ENCODE results near the gene ADGRB2.

DNA sequence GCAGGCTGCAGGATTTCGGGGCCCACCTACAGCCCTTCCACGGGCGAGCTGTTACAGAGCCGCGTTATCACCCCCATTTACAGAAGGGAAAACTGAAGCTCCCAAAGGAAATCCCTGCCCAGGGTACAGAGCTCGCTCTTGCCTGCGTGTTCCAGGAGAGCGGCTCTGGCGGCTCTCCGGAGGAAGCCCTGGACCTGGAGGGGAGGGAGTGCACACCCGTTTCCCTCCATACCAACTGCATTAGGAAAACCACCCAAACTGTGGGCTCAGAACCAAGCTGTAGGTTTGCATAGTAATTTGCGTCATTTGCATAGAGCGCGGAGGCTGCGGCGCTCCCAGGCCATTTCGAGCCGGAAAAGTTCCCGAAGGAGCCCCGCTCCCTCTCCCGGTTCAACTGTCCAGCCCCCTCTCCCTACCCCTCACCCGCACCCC, 24.7 kb upstream of the ADGRB2 start:
- TF ChIP-seq, protein P1, sequence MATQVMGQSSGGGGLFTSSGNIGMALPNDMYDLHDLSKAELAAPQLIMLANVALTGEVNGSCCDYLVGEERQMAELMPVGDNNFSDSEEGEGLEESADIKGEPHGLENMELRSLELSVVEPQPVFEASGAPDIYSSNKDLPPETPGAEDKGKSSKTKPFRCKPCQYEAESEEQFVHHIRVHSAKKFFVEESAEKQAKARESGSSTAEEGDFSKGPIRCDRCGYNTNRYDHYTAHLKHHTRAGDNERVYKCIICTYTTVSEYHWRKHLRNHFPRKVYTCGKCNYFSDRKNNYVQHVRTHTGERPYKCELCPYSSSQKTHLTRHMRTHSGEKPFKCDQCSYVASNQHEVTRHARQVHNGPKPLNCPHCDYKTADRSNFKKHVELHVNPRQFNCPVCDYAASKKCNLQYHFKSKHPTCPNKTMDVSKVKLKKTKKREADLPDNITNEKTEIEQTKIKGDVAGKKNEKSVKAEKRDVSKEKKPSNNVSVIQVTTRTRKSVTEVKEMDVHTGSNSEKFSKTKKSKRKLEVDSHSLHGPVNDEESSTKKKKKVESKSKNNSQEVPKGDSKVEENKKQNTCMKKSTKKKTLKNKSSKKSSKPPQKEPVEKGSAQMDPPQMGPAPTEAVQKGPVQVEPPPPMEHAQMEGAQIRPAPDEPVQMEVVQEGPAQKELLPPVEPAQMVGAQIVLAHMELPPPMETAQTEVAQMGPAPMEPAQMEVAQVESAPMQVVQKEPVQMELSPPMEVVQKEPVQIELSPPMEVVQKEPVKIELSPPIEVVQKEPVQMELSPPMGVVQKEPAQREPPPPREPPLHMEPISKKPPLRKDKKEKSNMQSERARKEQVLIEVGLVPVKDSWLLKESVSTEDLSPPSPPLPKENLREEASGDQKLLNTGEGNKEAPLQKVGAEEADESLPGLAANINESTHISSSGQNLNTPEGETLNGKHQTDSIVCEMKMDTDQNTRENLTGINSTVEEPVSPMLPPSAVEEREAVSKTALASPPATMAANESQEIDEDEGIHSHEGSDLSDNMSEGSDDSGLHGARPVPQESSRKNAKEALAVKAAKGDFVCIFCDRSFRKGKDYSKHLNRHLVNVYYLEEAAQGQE (IDR thresholded peaks at IDR 0.05; ENCODE audit: insufficient read depth in 1 of 2, low read depth in 2 of 2, low read length in 1 of 2): no peak
- TF ChIP-seq, protein P2, sequence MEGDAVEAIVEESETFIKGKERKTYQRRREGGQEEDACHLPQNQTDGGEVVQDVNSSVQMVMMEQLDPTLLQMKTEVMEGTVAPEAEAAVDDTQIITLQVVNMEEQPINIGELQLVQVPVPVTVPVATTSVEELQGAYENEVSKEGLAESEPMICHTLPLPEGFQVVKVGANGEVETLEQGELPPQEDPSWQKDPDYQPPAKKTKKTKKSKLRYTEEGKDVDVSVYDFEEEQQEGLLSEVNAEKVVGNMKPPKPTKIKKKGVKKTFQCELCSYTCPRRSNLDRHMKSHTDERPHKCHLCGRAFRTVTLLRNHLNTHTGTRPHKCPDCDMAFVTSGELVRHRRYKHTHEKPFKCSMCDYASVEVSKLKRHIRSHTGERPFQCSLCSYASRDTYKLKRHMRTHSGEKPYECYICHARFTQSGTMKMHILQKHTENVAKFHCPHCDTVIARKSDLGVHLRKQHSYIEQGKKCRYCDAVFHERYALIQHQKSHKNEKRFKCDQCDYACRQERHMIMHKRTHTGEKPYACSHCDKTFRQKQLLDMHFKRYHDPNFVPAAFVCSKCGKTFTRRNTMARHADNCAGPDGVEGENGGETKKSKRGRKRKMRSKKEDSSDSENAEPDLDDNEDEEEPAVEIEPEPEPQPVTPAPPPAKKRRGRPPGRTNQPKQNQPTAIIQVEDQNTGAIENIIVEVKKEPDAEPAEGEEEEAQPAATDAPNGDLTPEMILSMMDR (IDR thresholded peaks at IDR 0.05): no peak
- TF ChIP-seq POLR2AphosphoS5 (IDR thresholded peaks at IDR 0.05; ENCODE audit: low read depth, low read length) (no peak), TCF7L2 (IDR thresholded peaks at IDR 0.05; ENCODE audit: low read depth, low read length) (no peak), SIN3A (IDR thresholded peaks at IDR 0.05; ENCODE audit: borderline replicate concordance, insufficient read depth, low read depth, low read length) (no peak)
